Measurements from ENCODE around the gene KLHL29. TPM values are rescaled to one million over a fixed set of nuclear protein-coding genes. Genes with fewer than 3 reads are reported as not detected.

Gene KLHL29
- total RNA-seq, 1 experiment from 2014 or later: 16.7 TPM

- H3K27me3 ChIP-seq (ENCODE audit: insufficient read depth, low read length): no peaks in the 10 kb centered on the region
- no peak for ATAC-seq
- H3K9me2 ChIP-seq (ENCODE audit: insufficient read depth): no peaks in the 10 kb centered on the region
- ChIA-PET RAD21 (ENCODE audit: low non-redundant PET in 1 of 2, low total read pairs in 2 of 2, uncharacterized antibody in 2 of 2, unreplicated experiment in 2 of 2) (no interaction called here), POLR2A (no interaction called here), CTCF (interaction anchor here (2.4 kb wide), 1 partner anchor 9 kb away, joined by 6 read pairs; no protein-coding TSS in a partner anchor)
- H3K4me2 ChIP-seq (ENCODE audit: low read length): no peak overlapping the region
- H3K27ac ChIP-seq (ENCODE audit: low read depth, low read length): no peak overlapping the region
- H2AFZ ChIP-seq (ENCODE audit: low read depth, low read length, poor library complexity, severe bottlenecking): no peak overlapping the region
- TF ChIP-seq SIN3A (IDR thresholded peaks at IDR 0.05; ENCODE audit: low read depth): no peak
- no peaks in the 10 kb centered on the region for H4K20me1 ChIP-seq (ENCODE audit: insufficient read depth)
- DNase-seq (ENCODE audit: low read depth, low spot score): no peak
- H3K9me3 ChIP-seq (ENCODE audit: control insufficient read depth in 1 of 2, insufficient read depth in 1 of 2, low read depth in 1 of 2, low read length in 2 of 2): no peaks in the 10 kb centered on the region
- no peak overlapping the region for H3K9ac ChIP-seq (ENCODE audit: low read length)
- no peaks in the 10 kb centered on the region for H3K79me2 ChIP-seq (ENCODE audit: insufficient read depth, low read length)
- no TSS peak for BruUV-seq (replicated peaks)
- no peak overlapping the region for H3K4me3 ChIP-seq (replicated peaks in 1 of 2; ENCODE audit: low read depth in 1 of 2, low read length in 2 of 2)
- no peaks in the 10 kb centered on the region for H3K36me3 ChIP-seq (ENCODE audit: control insufficient read depth in 1 of 2, insufficient read depth in 2 of 2, low read length in 2 of 2)
- intact Hi-C loops (cut with micrococcal nuclease): no loop called here
- no peaks in the 10 kb centered on the region for H3K4me1 ChIP-seq (ENCODE audit: control insufficient read depth in 1 of 2, insufficient read depth in 2 of 2, low read length in 2 of 2)
Measured at GRCh38 chr2:23632831-23633395, 247.9 kb downstream of the KLHL29 start.

GRCh38 chr2:23633966-23634365 lies 249.0 kb downstream of the KLHL29 start:
- TF ChIP-seq YY1 (IDR thresholded peaks at IDR 0.05; ENCODE audit: extremely low read depth, insufficient replicate concordance, low read depth, low read length): no peak
- TF ChIP-seq MAX (IDR thresholded peaks at IDR 0.05): no peak
- no peak for TF ChIP-seq CEBPB (IDR thresholded peaks at IDR 0.05; ENCODE audit: low read depth)
- no peak for TF ChIP-seq REST (IDR thresholded peaks at IDR 0.05; ENCODE audit: low read depth)
- no peak for TF ChIP-seq EZH2phosphoT487 (IDR thresholded peaks at IDR 0.05; ENCODE audit: borderline replicate concordance)
- no peak for TF ChIP-seq CBX3 (IDR thresholded peaks at IDR 0.05; ENCODE audit: low read depth)
- TF ChIP-seq TCF7L2 (IDR thresholded peaks at IDR 0.05; ENCODE audit: borderline replicate concordance, extremely low read depth, insufficient read depth, insufficient read length): no peak

More at GRCh38 chr2:23633966-23634365, 249.0 kb downstream of the KLHL29 start:
- Histone ChIP-seq H3K4me2 (ENCODE audit: low read length) (no peak overlapping the region), H3K4me3 (replicated peaks in 1 of 2; ENCODE audit: low read depth in 1 of 2, low read length in 2 of 2) (no peak overlapping the region), H3K79me2 (ENCODE audit: insufficient read depth, low read length) (no peaks in the 10 kb centered on the region), H3K27me3 (ENCODE audit: insufficient read depth, low read length) (no peaks in the 10 kb centered on the region), H3K36me3 (ENCODE audit: control insufficient read depth in 1 of 2, insufficient read depth in 2 of 2, low read length in 2 of 2) (no peaks in the 10 kb centered on the region), H3K9me3 (ENCODE audit: control insufficient read depth in 1 of 2, insufficient read depth in 1 of 2, low read depth in 1 of 2, low read length in 2 of 2) (no peaks in the 10 kb centered on the region), H3K9me2 (ENCODE audit: insufficient read depth) (no peaks in the 10 kb centered on the region), H2AFZ (ENCODE audit: low read depth, low read length, poor library complexity, severe bottlenecking) (no peak overlapping the region), H3K4me1 (ENCODE audit: control insufficient read depth in 1 of 2, insufficient read depth in 2 of 2, low read length in 2 of 2) (no peaks in the 10 kb centered on the region), H3K27ac (ENCODE audit: low read depth, low read length) (no peak overlapping the region), H3K9ac (ENCODE audit: low read length) (no peak overlapping the region), H4K20me1 (ENCODE audit: insufficient read depth) (no peaks in the 10 kb centered on the region)
- DNase-seq (ENCODE audit: low read depth, low spot score) (no peak), ATAC-seq (no peak)
- intact Hi-C loops (cut with micrococcal nuclease): no loop called here
- BruUV-seq (replicated peaks): no TSS peak
- ChIA-PET CTCF (interaction anchor here (2.4 kb wide), 1 partner anchor 10 kb away, joined by 6 read pairs; no protein-coding TSS in a partner anchor), RAD21 (ENCODE audit: low non-redundant PET in 1 of 2, low total read pairs in 2 of 2, uncharacterized antibody in 2 of 2, unreplicated experiment in 2 of 2) (no interaction called here), POLR2A (no interaction called here)
